ENCODE data around the gene VPS39. TPM values are rescaled to one million over a fixed set of nuclear protein-coding genes. Genes with fewer than 3 reads are reported as not detected.

The VPS39 gene
- total and polyA plus RNA-seq, 2 of the 13 experiments (the other 11 are each of a cell fraction or from before 2014, with no cell fraction given), result 22.9 to 32.0 TPM

DNA sequence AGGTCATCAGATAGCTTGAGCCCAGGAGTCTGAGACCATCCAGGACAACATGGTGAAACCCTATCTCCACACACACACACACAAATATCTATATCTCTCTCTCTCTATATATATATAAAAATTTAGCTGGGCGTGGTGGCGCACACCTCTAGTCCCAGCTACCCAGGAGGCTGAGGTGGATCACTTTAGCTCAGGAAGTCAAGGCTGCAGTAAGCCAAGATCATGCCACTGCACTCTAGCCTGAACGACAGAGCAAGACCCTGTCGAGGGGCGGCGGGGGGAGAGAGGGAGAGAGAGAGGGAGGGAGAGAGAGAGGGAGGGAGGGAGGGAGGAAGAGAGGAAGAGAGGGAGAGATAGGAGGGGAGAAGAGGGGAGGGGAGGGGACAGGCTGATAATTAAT is 79.6 kb downstream of the VPS39 start:
- Histone ChIP-seq H3K4me1 (ENCODE audit: insufficient read depth, low read length) (peaks cover 6% of the 10 kb centered on the region; the same call in 1 of the 2 replicates), H2AFZ (ENCODE audit: low read length) (no peak overlapping the region), H3K9ac (ENCODE audit: insufficient read depth, low read depth, low read length) (no peak overlapping the region), H3K4me3 (replicated peaks in 1 of 3; ENCODE audit: insufficient read depth in 1 of 3, low read depth in 2 of 3, low read length in 3 of 3) (no peak overlapping the region), H3K27ac (ENCODE audit: extremely low read length, insufficient read depth, low read length) (no peak overlapping the region), H3K4me2 (ENCODE audit: low read depth, low read length) (no peak overlapping the region), H4K20me1 (ENCODE audit: insufficient read depth, low read length) (no peaks in the 10 kb centered on the region), H3K27me3 (ENCODE audit: control insufficient read depth in 1 of 2, insufficient read depth in 2 of 2, low read length in 2 of 2) (peaks cover 2 to 13% of the 10 kb centered on the region in 2 experiments; a peak in 1 of 5 replicates), H3K79me2 (ENCODE audit: insufficient read depth, low read length) (no peaks in the 10 kb centered on the region), H3K9me3 (ENCODE audit: low read length) (no peaks in the 10 kb centered on the region), H3K36me3 (replicated peaks in 1 of 2; ENCODE audit: control insufficient read depth in 1 of 2, insufficient read depth in 2 of 2, low read length in 2 of 2) (no peaks in the 10 kb centered on the region)
- intact Hi-C loops (cut with micrococcal nuclease; ENCODE audit: unreplicated experiment), result no loop called here
- CTCF ChIA-PET (ENCODE audit: low intra/inter-chr PET ratio, low total read pairs), result no interaction called here
- WGBS (ENCODE audit: low lambda C conversion rate), result 58% methylated on average over 6 of the region's 6 CpGs
- DNase-seq (ENCODE audit: low spot score), result no peak
- ATAC-seq, result no peak
- POLR2A ChIA-PET, result no interaction called here
- FAIRE-seq, result no peak
- in situ Hi-C loops (cut with HindIII; ENCODE audit: extremely low pct_ligation_motif_present, low pct_unique_long_range_greater_than_20kb), result no loop called here
- no TSS peak for BruUV-seq (replicated peaks)
- no peak for TF ChIP-seq SRY (CRISPR knock-in tag; IDR thresholded peaks at IDR 0.05)
- TF ChIP-seq, protein P1, sequence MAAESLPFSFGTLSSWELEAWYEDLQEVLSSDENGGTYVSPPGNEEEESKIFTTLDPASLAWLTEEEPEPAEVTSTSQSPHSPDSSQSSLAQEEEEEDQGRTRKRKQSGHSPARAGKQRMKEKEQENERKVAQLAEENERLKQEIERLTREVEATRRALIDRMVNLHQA (CRISPR knock-in tag; IDR thresholded peaks at IDR 0.05), result no peak
- TF ChIP-seq ZNF678 (CRISPR knock-in tag; IDR thresholded peaks at IDR 0.05), result no peak
- no peak for TF ChIP-seq ZFP36 (IDR thresholded peaks at IDR 0.05; ENCODE audit: borderline replicate concordance, low read depth, low read length, partially characterized antibody)
- no peak for TF ChIP-seq ZNF772 (CRISPR knock-in tag; IDR thresholded peaks at IDR 0.05)
- TF ChIP-seq, protein P2, sequence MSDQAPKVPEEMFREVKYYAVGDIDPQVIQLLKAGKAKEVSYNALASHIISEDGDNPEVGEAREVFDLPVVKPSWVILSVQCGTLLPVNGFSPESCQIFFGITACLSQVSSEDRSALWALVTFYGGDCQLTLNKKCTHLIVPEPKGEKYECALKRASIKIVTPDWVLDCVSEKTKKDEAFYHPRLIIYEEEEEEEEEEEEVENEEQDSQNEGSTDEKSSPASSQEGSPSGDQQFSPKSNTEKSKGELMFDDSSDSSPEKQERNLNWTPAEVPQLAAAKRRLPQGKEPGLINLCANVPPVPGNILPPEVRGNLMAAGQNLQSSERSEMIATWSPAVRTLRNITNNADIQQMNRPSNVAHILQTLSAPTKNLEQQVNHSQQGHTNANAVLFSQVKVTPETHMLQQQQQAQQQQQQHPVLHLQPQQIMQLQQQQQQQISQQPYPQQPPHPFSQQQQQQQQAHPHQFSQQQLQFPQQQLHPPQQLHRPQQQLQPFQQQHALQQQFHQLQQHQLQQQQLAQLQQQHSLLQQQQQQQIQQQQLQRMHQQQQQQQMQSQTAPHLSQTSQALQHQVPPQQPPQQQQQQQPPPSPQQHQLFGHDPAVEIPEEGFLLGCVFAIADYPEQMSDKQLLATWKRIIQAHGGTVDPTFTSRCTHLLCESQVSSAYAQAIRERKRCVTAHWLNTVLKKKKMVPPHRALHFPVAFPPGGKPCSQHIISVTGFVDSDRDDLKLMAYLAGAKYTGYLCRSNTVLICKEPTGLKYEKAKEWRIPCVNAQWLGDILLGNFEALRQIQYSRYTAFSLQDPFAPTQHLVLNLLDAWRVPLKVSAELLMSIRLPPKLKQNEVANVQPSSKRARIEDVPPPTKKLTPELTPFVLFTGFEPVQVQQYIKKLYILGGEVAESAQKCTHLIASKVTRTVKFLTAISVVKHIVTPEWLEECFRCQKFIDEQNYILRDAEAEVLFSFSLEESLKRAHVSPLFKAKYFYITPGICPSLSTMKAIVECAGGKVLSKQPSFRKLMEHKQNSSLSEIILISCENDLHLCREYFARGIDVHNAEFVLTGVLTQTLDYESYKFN (CRISPR knock-in tag; conservative IDR thresholded peaks at IDR 0.05), result no peak
- TF ChIP-seq ZBTB10 (CRISPR knock-in tag; IDR thresholded peaks at IDR 0.05; ENCODE audit: borderline replicate concordance), result no peak
- TF ChIP-seq, protein P3, sequence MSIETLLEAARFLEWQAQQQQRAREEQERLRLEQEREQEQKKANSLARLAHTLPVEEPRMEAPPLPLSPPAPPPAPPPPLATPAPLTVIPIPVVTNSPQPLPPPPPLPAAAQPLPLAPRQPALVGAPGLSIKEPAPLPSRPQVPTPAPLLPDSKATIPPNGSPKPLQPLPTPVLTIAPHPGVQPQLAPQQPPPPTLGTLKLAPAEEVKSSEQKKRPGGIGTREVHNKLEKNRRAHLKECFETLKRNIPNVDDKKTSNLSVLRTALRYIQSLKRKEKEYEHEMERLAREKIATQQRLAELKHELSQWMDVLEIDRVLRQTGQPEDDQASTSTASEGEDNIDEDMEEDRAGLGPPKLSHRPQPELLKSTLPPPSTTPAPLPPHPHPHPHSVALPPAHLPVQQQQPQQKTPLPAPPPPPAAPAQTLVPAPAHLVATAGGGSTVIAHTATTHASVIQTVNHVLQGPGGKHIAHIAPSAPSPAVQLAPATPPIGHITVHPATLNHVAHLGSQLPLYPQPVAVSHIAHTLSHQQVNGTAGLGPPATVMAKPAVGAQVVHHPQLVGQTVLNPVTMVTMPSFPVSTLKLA (IDR thresholded peaks at IDR 0.05), result no peak
- no peak for TF ChIP-seq MZF1 (CRISPR knock-in tag; IDR thresholded peaks at IDR 0.05; ENCODE audit: borderline replicate concordance)
- TF ChIP-seq THAP7 (CRISPR knock-in tag; IDR thresholded peaks at IDR 0.05), result no peak

All from HepG2 (cell line).